SK-N-MC (cell line): Measurements from ENCODE around the gene TBX21.

Experiments used
- EZH2 ChIP-seq: fragments of 200-600 bp; sonication (generic); IDR thresholded peaks from one replicate; pipeline ENCODE4 v1.6.1; 2017; ENCODE audit warnings: antibody characterized with exemption
- FOXP2 ChIP-seq: optimal IDR thresholded peaks from 2 replicates; pipeline ENCODE3; 2011; ENCODE audit warnings: mild to moderate bottlenecking, moderate library complexity; ENCODE audit not compliant: insufficient read depth; ENCODE audit errors: extremely low read length, control extremely low read depth

DNA sequence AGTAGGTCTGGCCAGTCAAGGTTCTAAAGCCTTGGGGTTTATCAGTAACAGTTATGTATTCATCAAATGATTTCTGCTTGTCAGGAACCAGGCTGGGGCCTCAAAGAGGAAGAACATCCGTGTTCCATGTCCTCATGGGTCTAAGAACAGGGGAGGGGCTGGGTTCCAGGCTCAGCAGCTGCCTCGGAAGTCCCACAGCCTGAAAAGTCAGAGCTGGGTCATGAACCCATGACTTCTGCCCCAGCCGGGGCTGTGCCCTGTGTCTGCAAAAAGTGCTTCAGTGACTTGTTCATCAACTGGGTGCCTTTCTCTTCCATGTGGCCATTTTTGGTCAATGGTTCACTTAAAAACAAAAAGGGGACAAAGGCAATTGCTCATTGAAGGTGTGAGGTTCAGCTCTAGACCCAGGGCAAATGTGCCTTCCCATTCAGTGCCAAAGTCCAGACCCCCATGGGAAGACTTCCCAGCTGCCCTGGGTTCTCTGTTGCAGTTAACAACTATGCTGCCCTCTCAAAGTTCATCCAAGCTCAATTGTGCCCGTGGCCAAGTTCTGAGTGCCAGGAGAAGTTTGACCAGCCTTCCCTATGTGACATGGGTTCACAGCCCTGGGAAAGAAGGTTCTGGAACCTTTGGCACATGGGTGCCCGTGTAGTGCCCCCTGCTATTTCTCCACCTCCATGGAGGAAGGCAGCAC is 20.6 kb upstream of the TBX21 start:
- no peak for TF ChIP-seq EZH2
- TF ChIP-seq FOXP2: no peak
